Transverse colon (tissue), 3 donors: ENCODE data around the gene NRGN.

Experiments used
- CTCF ChIP-seq, 5 experiments: fragments of 200-600 bp in 3 of 5; fragments of 450-650 bp in 2 of 5; sonication (generic) in 3 of 5; IDR thresholded peaks; 1 replicate in 2 of 5; 2 replicates in 3 of 5; pipeline ENCODE4 v1.5.1; 2016 to 2017; ENCODE audit warnings: antibody characterized with exemption in 5 of 5, inconsistent platforms in 3 of 5, mild to moderate bottlenecking in 2 of 5, moderate library complexity in 1 of 5
- EP300 ChIP-seq: sonication (generic); formaldehyde crosslinking; IDR thresholded peaks from one replicate; pipeline ENCODE4 v1.6.1; 2017; ENCODE audit warnings: antibody characterized with exemption, low read depth
- POLR2A ChIP-seq: fragments of 450-650 bp; IDR thresholded peaks from one replicate; pipeline ENCODE4 v1.6.1; 2016; ENCODE audit warnings: antibody characterized with exemption, mild to moderate bottlenecking, moderate library complexity

GRCh38 chr11:124724979-124725718 is 14.6 kb upstream of the NRGN start:
- no peak for TF ChIP-seq CTCF (IDR thresholded peaks at IDR 0.05)
- no peak for TF ChIP-seq POLR2A
- no peak for TF ChIP-seq EP300
